Measurements from ENCODE around the gene ZNF22.
A peak's percentile ranks its signal among the peaks of the same experiment; 100 is the strongest.

Gene ZNF22

GRCh38 chr10:44978213-44978569, 22.5 kb upstream of the ZNF22 start:
- DNase-seq: no peak

- peak; percentile 76 for DNase-seq
Measured at GRCh38 chr10:44978570-44979280, 22.0 kb upstream of the ZNF22 start, which contains the start of gene DEPP1. DEPP1 (minus strand) TSS chr10:44978809; CDS start chr10:44978030, 779 bp downstream.

- no peak for DNase-seq
Measured at GRCh38 chr10:44979281-44980191, 21.2 kb upstream of the ZNF22 start.

- no peak for DNase-seq
Measured at GRCh38 chr10:44980309-44981171, 20.2 kb upstream of the ZNF22 start.

GRCh38 chr10:44981172-44982113, 19.3 kb upstream of the ZNF22 start:
- DNase-seq: no peak

- DNase-seq: no peak
Measured at GRCh38 chr10:44982114-44982460, 18.6 kb upstream of the ZNF22 start.

- no peak for DNase-seq
Measured at GRCh38 chr10:44982496-44982895, 18.2 kb upstream of the ZNF22 start.

- no peak for DNase-seq
Measured at GRCh38 chr10:44983066-44983894, 17.4 kb upstream of the ZNF22 start.

GRCh38 chr10:44983895-44984278, 16.8 kb upstream of the ZNF22 start:
- no peak for DNase-seq

- DNase-seq: no peak
Measured at GRCh38 chr10:44984671-44985101, 16.0 kb upstream of the ZNF22 start.

GRCh38 chr10:44985175-44985681, 15.5 kb upstream of the ZNF22 start:
- DNase-seq: no peak

- no peak for DNase-seq
Measured at GRCh38 chr10:44986179-44986578, 14.5 kb upstream of the ZNF22 start.

- no peak for DNase-seq
Measured at GRCh38 chr10:44986670-44987069, 14.1 kb upstream of the ZNF22 start.

- DNase-seq: no peak
Measured at GRCh38 chr10:44988957-44989585, 11.7 kb upstream of the ZNF22 start.

- no peak for DNase-seq
Measured at GRCh38 chr10:44989597-44990301, 11.0 kb upstream of the ZNF22 start.

- DNase-seq: no peak
Measured at GRCh38 chr10:44990302-44990655, 10.4 kb upstream of the ZNF22 start.

- DNase-seq: no peak
Measured at GRCh38 chr10:44990965-44991364, 9.8 kb upstream of the ZNF22 start.

GRCh38 chr10:44991571-44991970, 9.2 kb upstream of the ZNF22 start:
- no peak for DNase-seq

GRCh38 chr10:44992070-44992731, 8.5 kb upstream of the ZNF22 start:
- DNase-seq: no peak

Data from NCI-H2107 (cell line).